GM21390 (cell line): ENCODE results near the gene BET1L.
"Not testable (repeated sequence)": the region's sequence is repeated elsewhere in the genome, so short reads cannot be mapped to it uniquely, and the experiment has no call there.

Experiments used
- ATAC-seq: cut with Tn5 transposase; IDR thresholded peaks from one replicate; pipeline ENCODE4 v1.9.1; 2021; ENCODE audit not compliant: unreplicated experiment

Gene BET1L

DNA sequence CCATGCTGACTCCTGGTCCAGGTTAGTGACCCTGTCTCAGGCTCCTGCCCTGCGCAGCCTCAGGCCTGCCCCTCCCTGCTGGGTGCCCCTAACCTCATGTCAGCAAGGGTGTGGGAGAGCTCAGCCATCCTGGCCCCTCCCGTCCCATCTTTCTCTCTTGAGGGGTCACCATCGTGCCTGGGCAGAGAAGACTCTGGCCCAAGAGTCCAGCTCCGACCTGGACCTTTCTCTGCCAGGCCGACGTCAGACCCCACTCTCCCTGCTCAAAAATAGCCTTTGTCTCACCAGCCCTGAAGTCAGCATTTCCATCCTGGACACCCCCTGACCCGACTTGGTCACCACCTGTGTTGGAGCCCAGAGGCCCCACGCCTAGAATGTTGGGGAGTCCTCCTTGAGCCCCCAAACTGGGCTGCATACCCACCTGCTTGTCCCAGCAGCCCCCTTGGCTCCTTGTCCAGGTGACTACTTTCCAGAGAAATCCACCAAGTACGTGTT lies 9.4 kb downstream of the BET1L start:
- ATAC-seq = no peak

DNA sequence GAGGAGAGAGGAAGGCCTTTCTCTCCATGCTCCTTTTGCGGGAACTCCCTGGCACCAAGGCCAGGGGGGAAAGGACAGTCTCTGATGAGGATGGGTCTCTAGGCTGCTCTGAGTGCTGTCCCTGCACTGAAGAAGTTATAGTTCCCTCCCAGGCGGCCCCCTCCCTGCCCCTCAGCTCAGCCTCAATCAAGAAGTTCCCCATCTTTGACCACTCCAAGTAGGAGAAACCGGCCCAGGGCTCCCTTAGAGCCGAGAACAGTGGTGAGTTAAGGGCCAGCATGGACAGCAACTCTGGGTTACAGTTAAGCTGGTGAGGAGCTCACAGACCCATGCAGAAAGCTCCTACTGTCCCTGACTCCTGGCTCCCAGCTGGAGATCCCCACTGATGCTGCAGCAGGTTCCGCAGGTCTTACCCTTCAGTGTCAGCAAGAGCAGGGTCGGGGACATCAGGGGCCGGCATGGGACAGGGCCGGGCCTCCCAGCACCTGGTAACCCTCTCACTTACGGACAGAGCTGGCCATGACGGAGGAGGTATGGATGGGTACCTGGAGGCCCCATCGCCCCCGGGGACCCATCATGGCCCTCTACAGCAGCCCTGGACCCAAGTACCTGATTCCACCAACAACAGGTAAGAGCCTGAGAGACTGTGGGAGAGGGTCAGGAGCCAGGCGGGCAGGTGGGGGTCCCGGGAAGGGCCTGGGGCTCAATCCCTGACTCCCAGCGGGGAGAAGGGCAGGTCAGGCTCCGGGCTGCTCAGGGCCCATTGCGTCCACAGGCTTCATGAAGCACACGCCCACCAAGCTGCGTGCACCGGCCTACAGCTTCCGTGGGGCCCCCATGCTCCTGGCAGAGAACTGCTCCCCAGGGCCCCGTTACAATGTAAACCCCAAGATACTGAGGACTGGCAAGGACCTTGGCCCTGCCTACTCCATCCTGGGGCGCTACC lies 10.1 kb downstream of the BET1L start:
- ATAC-seq = no peak

DNA sequence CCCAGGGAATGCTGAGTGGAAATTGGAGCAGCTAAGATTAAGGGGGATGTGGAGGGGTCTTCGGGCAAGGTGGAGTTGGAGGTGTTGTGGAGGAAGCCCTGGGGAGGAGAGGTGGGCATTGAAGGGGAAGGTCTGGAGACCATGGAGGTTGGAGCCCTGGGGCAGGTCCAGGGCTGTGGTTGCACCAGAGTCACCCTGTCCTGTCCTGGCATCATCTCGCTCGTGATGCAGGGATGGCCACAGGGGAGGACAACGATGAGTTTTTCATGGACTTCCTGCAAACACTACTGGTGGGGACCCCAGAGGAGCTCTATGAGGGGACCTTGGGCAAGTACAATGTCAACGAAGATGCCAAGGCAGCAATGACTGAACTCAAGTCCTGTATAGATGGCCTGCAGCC lies 13.7 kb downstream of the BET1L start:
- ATAC-seq = not testable (repeated sequence)

DNA sequence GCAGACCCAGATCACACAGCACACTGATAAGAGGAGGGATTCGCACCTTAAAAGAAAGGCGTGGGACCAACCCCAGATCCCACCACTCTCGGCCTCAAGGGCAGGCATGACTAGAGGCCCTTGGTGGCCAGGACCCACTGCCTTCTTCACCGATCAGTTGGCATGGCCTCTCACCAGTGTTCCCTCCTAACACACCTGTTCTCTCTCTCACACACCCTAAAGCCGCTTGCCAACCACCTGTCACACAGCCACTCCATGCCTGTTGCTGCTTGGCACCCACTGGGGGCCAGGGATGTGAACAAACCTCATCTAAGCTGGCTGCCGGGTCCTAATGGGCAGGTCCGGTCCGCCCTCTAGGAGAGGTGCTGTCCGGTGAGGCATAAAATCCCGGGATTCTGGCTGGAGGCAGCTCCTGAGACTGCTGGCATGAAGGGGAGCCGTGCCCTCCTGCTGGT lies 14.5 kb downstream of the BET1L start, which contains the start of gene SCGB1C1:
SCGB1C1 (plus strand) TSS at position 405 of the 455 bp plus-strand sequence; CDS start at position 427, 22 bp downstream.
- not testable (repeated sequence) for ATAC-seq

DNA sequence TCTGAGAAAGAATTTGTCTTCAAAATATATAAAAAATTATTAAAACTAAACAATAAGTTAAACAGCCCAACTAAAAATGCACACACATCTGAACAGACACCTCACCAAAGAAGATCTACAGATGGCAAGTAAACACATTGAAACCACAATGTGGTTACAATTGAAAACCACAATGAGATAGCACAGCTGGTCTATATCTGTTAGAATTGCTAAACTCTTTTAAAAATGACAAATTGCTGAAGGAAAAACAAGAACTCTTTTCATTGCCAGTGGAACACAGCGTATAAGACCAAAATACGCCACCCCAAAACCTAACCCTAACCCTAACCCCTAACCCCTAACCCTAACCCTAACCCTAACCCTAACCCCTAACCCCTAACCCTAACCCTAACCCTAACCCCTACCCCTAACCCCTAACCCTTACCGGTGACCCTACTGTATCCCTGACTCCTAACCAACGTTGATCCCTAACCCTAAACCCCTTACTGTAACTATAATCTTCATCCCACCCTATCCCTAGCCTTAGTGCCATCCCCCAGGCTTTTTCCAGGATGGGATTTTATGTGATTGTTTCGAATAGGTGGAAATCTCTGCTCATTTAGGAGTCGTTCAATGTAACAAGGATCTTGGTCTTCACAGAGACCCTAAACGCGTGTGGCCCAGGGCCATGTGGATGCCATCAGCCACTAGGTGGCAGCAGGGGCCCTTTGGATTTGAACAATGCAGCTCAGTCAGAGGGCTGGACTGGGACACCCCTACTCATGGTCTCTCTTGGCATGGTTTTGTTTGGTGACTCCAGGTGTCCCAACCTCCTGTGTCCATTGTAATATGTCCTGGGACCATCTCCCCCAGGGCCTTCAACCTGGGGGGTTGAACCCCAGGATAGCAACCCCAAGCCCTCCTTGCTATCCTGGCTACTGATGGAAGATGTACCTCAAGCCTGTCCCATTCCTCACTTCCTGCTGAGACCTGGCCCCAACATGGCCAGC lies 15.4 kb downstream of the BET1L start:
- not testable (repeated sequence) for ATAC-seq

DNA sequence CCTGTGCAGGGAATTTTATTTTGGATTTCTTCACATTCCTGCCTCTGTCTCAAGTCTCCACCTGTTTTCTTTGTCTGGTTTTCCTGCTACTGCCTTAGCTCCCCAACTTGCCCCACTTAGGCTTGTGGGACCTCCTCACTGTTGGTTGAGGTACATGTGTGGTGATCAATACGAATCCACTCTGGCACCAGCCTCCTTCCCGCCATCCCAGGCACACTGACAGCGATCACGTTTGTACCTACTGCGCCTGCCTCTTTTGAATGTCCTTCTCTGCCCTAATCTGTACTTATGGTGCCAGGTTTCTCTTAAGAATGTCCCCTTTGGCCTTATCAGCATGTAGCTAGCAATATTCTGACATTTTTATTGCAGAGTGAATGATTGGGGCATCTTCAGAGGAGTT lies 16.7 kb downstream of the BET1L start:
- ATAC-seq = not testable (repeated sequence)

DNA sequence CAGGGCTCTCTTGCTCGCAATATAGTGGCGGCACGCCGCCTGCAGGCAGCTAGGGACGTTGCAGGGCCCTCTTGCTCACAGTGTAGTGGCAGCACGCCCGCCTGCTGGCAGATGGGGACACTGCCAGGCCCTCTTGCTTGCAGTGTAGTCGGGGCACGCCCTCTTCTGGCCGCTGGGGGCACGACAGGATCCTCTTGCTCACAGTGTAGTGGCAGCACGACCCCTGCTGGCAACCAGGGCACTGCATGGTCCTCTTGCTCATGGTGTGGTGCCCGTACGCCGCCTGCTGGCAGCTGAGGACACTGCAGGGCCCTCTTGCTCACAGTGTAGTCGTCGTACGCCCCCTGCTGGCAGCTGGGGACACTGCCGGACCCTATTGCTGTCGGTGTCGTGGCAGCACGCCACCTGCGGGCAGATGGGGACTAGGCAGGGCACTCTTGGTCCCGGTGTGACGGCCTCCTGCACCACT lies 17.3 kb downstream of the BET1L start:
- ATAC-seq = peak; percentile 73

DNA sequence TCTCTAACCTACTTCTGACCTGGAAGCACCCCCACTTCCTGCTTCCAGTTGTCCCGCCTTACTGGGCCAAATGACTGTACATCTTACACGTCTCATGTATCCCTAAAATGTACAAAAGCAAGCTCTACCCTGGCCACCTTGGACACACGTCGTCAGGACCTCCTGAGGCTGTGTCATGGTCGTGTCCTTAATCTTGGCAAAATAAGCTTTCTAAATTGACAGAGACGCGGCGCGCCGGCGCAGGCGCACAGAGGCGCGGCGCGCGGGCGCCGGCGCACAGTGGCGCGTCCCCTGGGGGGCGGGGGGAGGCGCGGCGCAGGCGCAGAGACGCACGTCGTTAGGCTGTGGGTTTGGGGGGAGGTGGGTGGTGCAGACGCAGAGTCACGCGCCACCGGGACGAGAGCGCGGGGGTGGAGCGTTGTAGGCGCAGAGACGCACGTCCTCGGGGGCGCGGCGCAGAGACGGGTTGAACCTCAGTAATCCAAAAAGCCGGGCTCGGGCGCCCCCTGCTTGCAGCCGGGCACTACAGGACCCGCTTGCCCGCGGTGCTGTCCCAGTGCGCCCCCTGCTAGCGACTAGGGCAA lies 17.9 kb downstream of the BET1L start:
- not testable (repeated sequence) for ATAC-seq

DNA sequence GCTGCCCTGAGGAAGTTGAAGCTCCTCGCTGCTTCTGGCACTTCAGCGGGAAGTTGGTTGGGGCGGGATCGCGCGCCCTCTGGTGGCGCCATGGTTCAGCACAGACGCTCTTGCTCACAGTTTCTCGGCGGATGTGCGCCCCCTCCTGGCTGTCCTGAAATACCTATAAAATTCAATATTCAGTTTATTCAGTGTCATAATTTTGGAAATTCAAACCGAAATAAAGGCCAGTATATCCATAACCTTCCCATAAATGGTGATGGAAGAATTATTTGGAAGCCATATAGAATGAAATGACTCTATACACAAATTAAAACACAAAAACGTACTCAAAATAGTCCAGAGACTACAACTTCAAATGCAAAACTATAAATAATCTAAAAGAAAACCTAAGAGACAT lies 27.0 kb downstream of the BET1L start:
- ATAC-seq = not testable (repeated sequence)
